GM18508 (cell line): Measurements from ENCODE around the gene FBXO47.

Source experiments
- ATAC-seq: cut with Tn5 transposase; IDR thresholded peaks from one replicate; pipeline ENCODE4 v1.9.1; 2021; ENCODE audit warnings: moderate number of reproducible peaks; ENCODE audit not compliant: insufficient read depth, unreplicated experiment

Gene FBXO47

DNA sequence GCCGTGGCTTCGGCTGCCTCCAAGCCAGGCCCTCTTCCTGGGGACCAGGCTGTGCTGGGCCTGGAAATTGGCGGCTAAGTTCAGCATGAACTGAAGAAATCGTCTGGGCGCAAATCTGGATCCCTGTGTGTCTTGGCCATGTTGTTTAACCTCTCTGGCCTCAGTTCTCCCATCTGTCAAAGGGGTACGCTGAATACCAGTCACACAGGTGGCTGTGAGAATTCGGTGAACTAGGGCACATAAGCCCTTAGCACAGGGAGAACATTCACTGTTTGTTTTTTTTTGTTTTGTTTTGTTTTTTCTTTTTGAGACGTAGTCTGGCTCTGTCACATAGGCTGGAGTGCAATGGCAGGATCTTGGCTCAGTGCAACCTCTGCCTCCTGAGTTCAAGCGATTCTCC is 78.4 kb downstream of the FBXO47 start:
- no peak for ATAC-seq

DNA sequence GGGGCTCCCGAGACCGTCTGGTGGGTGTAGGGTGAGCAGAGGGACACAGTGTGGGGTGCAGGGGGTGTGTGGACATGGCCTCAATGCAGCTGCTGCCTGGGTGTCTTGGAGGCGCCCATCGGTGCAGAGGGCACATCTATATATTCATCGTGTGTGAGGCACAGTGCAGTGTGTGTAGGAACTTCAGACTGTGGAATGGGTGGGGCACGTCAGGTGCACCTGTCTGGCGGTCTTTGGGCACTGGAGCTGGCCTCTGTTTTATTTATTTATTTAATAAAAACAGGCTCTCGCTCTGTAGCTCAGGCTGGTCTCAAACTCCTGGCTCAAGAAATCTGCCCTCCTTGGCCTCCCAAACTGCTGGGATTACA is 80.6 kb downstream of the FBXO47 start:
- no peak for ATAC-seq
